PC-3 (cell line): ENCODE data around the gene BRME1. TPM values are rescaled to one million over a fixed set of nuclear protein-coding genes. Genes with fewer than 3 reads are reported as not detected.

ENCODE experiments used
- ATAC-seq: fragments of 200-7000 bp; cut with Tn5 transposase; 2 replicates; pipeline ENCODE4 v1.9.1; 2020; ENCODE audit warnings: mild to moderate bottlenecking, moderate library complexity
- BruUV-seq: library from RNA; stranded (reverse); fragments of 400-500 nt; replicated peaks from 2 replicates; lab custom pipeline; 2021; lab: Mats Ljungman, UMichigan
- CTCF ChIA-PET: fragments of 300-600 bp; sonication (Branson Sonifier 250); formaldehyde crosslinking; loops from one replicate; lab custom pipeline; 2022; ENCODE audit warnings: antibody characterized with exemption; lab: Charles Lee
- POLR2A ChIA-PET: fragments of 300-600 bp; sonication (Branson Sonifier 250); formaldehyde crosslinking; loops from one replicate; lab custom pipeline; 2022; ENCODE audit warnings: antibody characterized with exemption; ENCODE audit not compliant: unreplicated experiment; lab: Charles Lee
- DNase-seq: peaks from one replicate; pipeline ENCODE4 v3.0.0-alpha.2; 2015
- H2AFZ ChIP-seq: fragments of 300-600 bp; sonication (generic); 2 replicates; pipeline ENCODE4 v1.6.0; 2016; ENCODE audit warnings: antibody characterized with exemption, low read length
- H3F3A ChIP-seq: fragments of 300-600 bp; sonication (generic); one replicate; pipeline ENCODE4 v1.6.0; 2017; ENCODE audit warnings: antibody characterized with exemption, low read length, control low read depth, mild to moderate bottlenecking; ENCODE audit not compliant: unreplicated experiment
- H3K27ac ChIP-seq: fragments of 300-600 bp; sonication (generic); 2 replicates; pipeline ENCODE4 v1.5.1; 2016; ENCODE audit warnings: mild to moderate bottlenecking, low read length
- H3K27me3 ChIP-seq: fragments of 300-600 bp; sonication (generic); 2 replicates; pipeline ENCODE4 v1.6.1; 2016; ENCODE audit warnings: low read length, mixed read lengths
- H3K36me3 ChIP-seq: fragments of 300-600 bp; sonication (generic); 2 replicates; pipeline ENCODE4 v1.6.1; 2016; ENCODE audit warnings: low read depth, mixed run types, low read length, mixed read lengths
- H3K4me1 ChIP-seq: fragments of 300-600 bp; sonication (generic); 2 replicates; pipeline ENCODE4 v1.5.1; 2016; ENCODE audit warnings: low read length; ENCODE audit not compliant: insufficient read depth
- H3K4me2 ChIP-seq: fragments of 300-600 bp; sonication (generic); 2 replicates; pipeline ENCODE4 v1.6.0; 2016; ENCODE audit warnings: low read length
- H3K4me3 ChIP-seq: fragments of 300-600 bp; sonication (generic); 2 replicates; pipeline ENCODE4 v1.5.1; 2016; ENCODE audit warnings: mild to moderate bottlenecking, low read length, mixed read lengths
- H3K79me2 ChIP-seq: fragments of 300-600 bp; sonication (generic); 2 replicates; pipeline ENCODE4 v1.6.1; 2017; ENCODE audit warnings: low read length, mixed read lengths
- H3K9ac ChIP-seq: fragments of 300-600 bp; sonication (generic); 2 replicates; pipeline ENCODE4 v1.6.0; 2016; ENCODE audit warnings: mild to moderate bottlenecking, low read length
- H3K9me2 ChIP-seq: fragments of 300-600 bp; sonication (generic); replicated peaks from 2 replicates; pipeline ENCODE4 v1.6.1; 2016; ENCODE audit warnings: mixed run types, low read length, mixed read lengths
- H3K9me3 ChIP-seq: fragments of 300-600 bp; sonication (generic); 2 replicates; pipeline ENCODE4 v1.6.1; 2016; ENCODE audit warnings: low read length, mixed read lengths
- H4K20me1 ChIP-seq: fragments of 300-600 bp; sonication (generic); 2 replicates; pipeline ENCODE4 v1.6.1; 2016; ENCODE audit warnings: low read length, mixed read lengths
- CTCF ChIP-seq: fragments of 300-600 bp; sonication (generic); conservative IDR thresholded peaks from 2 replicates; pipeline ENCODE4 v1.5.1; 2017; ENCODE audit warnings: antibody characterized with exemption, low read depth, mild to moderate bottlenecking, low read length
- EZH2 ChIP-seq: fragments of 300-600 bp; sonication (generic); IDR thresholded peaks from one replicate; pipeline ENCODE4 v1.6.1; 2017; ENCODE audit warnings: antibody characterized with exemption, mild to moderate bottlenecking, low read length; ENCODE audit not compliant: unreplicated experiment
- EZH2phosphoT487 ChIP-seq: fragments of 300-600 bp; sonication (generic); IDR thresholded peaks from 2 replicates; pipeline ENCODE4 v1.6.1; 2018; ENCODE audit warnings: mild to moderate bottlenecking, antibody characterized with exemption, low read length, borderline replicate concordance
- intact Hi-C: fragments of 100-400 bp; cut with micrococcal nuclease; formaldehyde crosslinking; loops from 2 replicates; pipeline ENCODE4 v1.9.0; 2023
- total RNA-seq: library from RNA; depleted of rRNA; stranded (reverse); fragments of >200 nt; gene quantifications from 2 replicates; pipeline ENCODE4 v1.2.3, GENCODE V29; 2014

Gene BRME1
- total RNA-seq, 1 experiment from 2014 or later, result 6.0 TPM

GRCh38 chr19:13890136-13890535 lies 15.8 kb downstream of the BRME1 start:
- Histone ChIP-seq H4K20me1 (no peaks in the 10 kb centered on the region), H3K4me2 (no peak overlapping the region), H3K4me3 (no peak overlapping the region), H3K27me3 (no peaks in the 10 kb centered on the region), H3F3A (no peaks in the 10 kb centered on the region), H3K9me3 (no peaks in the 10 kb centered on the region), H3K4me1 (no peaks in the 10 kb centered on the region), H2AFZ (no peak overlapping the region), H3K79me2 (no peaks in the 10 kb centered on the region), H3K9me2 (no peaks in the 10 kb centered on the region), H3K27ac (no peak overlapping the region), H3K9ac (no peak overlapping the region), H3K36me3 (no peaks in the 10 kb centered on the region)
- no peak for DNase-seq
- ChIA-PET CTCF (no interaction called here), POLR2A (no interaction called here)
- no peak for ATAC-seq
- TF ChIP-seq EZH2 (no peak), CTCF (no peak), EZH2phosphoT487 (no peak)
- no TSS peak for BruUV-seq
- intact Hi-C loops, result no loop called here

GRCh38 chr19:13888281-13888680 lies 17.6 kb downstream of the BRME1 start:
- H2AFZ ChIP-seq, result no peak overlapping the region
- no peak overlapping the region for H3K4me2 ChIP-seq
- no peak for TF ChIP-seq EZH2phosphoT487
- no peak for TF ChIP-seq CTCF
- no peak for TF ChIP-seq EZH2
- no peak overlapping the region for H3K27ac ChIP-seq
- H3K27me3 ChIP-seq, result no peaks in the 10 kb centered on the region
- no peak overlapping the region for H3K9ac ChIP-seq
- H3K9me3 ChIP-seq, result no peaks in the 10 kb centered on the region
- H3K9me2 ChIP-seq, result no peaks in the 10 kb centered on the region
- ChIA-PET POLR2A (no interaction called here), CTCF (no interaction called here)
- H3F3A ChIP-seq, result no peaks in the 10 kb centered on the region
- no peak overlapping the region for H3K4me3 ChIP-seq
- H4K20me1 ChIP-seq, result no peaks in the 10 kb centered on the region
- no TSS peak for BruUV-seq
- DNase-seq (no peak), ATAC-seq (no peak)
- H3K4me1 ChIP-seq, result no peaks in the 10 kb centered on the region
- intact Hi-C loops, result no loop called here
- no peaks in the 10 kb centered on the region for H3K79me2 ChIP-seq
- H3K36me3 ChIP-seq, result no peaks in the 10 kb centered on the region

GRCh38 chr19:13887517-13887916 lies 18.4 kb downstream of the BRME1 start:
- no TSS peak for BruUV-seq
- no peaks in the 10 kb centered on the region for H3K9me3 ChIP-seq
- ChIA-PET POLR2A (no interaction called here), CTCF (no interaction called here)
- no peak overlapping the region for H3K27ac ChIP-seq
- H3F3A ChIP-seq, result no peaks in the 10 kb centered on the region
- no peaks in the 10 kb centered on the region for H3K9me2 ChIP-seq
- ATAC-seq (no peak), DNase-seq (no peak)
- no peaks in the 10 kb centered on the region for H4K20me1 ChIP-seq
- H2AFZ ChIP-seq, result no peak overlapping the region
- H3K79me2 ChIP-seq, result no peaks in the 10 kb centered on the region
- no peak overlapping the region for H3K9ac ChIP-seq
- intact Hi-C loops, result no loop called here
- H3K4me2 ChIP-seq, result no peak overlapping the region
- no peaks in the 10 kb centered on the region for H3K36me3 ChIP-seq
- TF ChIP-seq EZH2 (no peak), CTCF (no peak), EZH2phosphoT487 (no peak)
- no peaks in the 10 kb centered on the region for H3K4me1 ChIP-seq
- H3K27me3 ChIP-seq, result no peaks in the 10 kb centered on the region
- H3K4me3 ChIP-seq, result no peak overlapping the region
